AG04449 (cell line): ENCODE measurements around the gene IRS2.
"Not testable (repeated sequence)": the region's sequence is repeated elsewhere in the genome, so short reads cannot be mapped to it uniquely, and the experiment has no call there.

ENCODE experiments used
- CTCF ChIA-PET: fragments of 350-600 bp; formaldehyde crosslinking; extraction: SDS; loops from one replicate; lab custom pipeline; 2021; ENCODE audit warnings: antibody characterized with exemption; lab: Yijun Ruan, JAX
- POLR2A ChIA-PET: fragments of 400-600, 350-600 bp; formaldehyde crosslinking; extraction: SDS; loops from one replicate; lab custom pipeline; 2020; ENCODE audit warnings: antibody characterized with exemption, inconsistent platforms; lab: Yijun Ruan, JAX
- DNase-seq: peaks from one replicate; pipeline ENCODE4 v3.0.0-alpha.2; 2010; ENCODE audit warnings: low read depth, low spot score
- H3K4me3 ChIP-seq: 2 replicates; pipeline ENCODE4 v1.5.1; 2011; ENCODE audit warnings: low read depth, mild to moderate bottlenecking, control low read depth, low read length
- CTCF ChIP-seq: IDR thresholded peaks from one replicate; pipeline ENCODE4 v1.5.1; 2011; ENCODE audit warnings: mild to moderate bottlenecking, moderate library complexity, low read length, control low read depth, inconsistent platforms; ENCODE audit not compliant: insufficient read depth; ENCODE audit errors: missing control alignments

The IRS2 gene

GRCh38 chr13:109738298-109738746 is 48.1 kb downstream of the IRS2 start:
- no peak for TF ChIP-seq CTCF

DNA sequence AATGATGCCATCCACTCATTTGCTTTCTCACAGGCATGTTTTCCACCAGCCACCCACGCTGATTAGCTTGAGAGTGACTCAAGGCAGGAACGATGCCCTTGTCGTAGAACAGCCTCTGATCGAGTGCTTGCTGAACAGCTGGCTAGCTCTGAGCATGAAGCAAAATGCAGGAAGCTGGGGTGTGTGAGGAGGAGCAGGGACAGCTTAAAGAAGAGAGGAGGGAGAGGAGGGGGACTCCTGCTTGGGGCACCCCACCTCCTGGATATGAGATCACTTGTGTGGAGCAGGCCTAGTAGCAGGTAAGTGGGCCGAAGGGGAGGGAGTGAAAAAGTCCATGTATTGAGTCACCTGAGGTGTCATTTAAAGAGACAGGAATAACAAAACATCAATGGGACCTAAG is 48.8 kb downstream of the IRS2 start:
- ChIA-PET POLR2A (no interaction called here), CTCF (no interaction called here)
- DNase-seq = no peak
- no peak overlapping the region for H3K4me3 ChIP-seq
- TF ChIP-seq CTCF = no peak

More at GRCh38 chr13:109738298-109738746, 48.1 kb downstream of the IRS2 start:
- POLR2A ChIA-PET = no interaction called here
- H3K4me3 ChIP-seq = no peak overlapping the region
- CTCF ChIA-PET = no interaction called here
- no peak for DNase-seq

DNA sequence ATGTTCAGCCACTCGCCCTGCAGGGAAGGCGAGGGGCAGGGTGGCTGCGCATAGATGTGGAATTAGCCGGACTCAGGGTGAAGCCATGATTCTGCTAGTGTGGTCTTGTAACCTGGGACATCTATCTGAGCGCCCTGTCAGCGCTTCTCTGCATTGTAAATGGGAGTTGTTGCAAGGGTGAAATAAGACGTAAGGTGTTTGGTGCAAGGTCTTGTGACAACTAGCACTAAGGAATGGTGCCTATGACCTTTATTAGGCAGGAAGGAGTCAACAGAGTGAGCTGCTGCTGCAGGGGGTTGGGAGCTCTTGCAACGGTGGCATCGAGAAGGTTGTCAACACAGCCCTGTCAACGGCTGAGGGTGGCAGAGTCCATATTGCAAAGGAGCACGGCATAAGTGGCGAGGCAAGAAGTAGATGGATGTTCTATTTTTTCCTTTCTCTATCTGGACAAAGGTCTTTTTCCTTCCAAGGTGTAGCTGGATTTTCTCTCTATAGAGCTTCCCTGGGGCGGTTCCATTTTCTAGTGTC is 49.3 kb downstream of the IRS2 start:
- TF ChIP-seq CTCF = no peak
- no peak overlapping the region for H3K4me3 ChIP-seq
- DNase-seq = no peak
- ChIA-PET CTCF (no interaction called here), POLR2A (no interaction called here)

GRCh38 chr13:109735436-109735966 is 50.9 kb downstream of the IRS2 start:
- no peak overlapping the region for H3K4me3 ChIP-seq
- no peak for DNase-seq
- ChIA-PET CTCF (no interaction called here), POLR2A (no interaction called here)
- TF ChIP-seq CTCF = no peak

DNA sequence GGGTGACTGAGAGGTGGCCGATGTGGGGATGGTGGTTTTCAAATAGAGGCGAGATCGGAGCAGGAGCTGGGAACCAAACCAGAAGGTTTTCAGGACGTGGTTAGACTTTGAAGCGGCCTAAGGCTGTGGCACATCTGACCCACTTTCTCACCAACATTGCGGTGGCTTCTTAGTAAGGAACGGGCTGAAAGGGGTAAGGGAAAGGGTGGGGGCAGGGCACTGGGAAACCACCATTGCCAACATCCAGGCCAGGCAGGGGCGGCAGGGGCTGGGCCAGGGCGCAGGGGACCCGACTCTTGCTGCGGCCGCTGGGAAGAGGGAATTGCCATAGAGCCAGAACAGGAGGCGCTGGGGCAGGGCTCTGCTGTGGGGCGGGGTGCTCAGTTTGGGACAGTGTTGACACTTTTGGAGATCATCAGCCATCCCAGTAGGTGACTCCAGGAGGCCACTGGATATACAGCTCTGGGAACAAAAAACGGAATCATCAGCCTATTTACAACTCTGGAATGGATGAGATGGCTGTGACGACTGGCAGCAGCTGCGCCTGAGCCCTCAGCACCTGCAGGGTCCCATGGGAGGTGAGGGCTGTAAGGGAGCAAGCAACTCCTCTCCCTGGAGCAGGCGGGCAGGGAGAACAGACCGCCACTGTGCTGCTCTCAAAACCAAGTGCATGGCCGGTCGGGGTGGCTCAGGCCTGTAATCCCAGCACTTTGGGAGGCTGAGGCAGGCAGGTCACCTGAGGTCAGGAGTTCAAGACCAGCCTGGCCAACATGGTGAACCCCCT is 52.2 kb downstream of the IRS2 start:
- CTCF ChIA-PET = interaction anchor here (0.7 kb wide), 1 partner anchor 9 kb away, joined by 3 read pairs; no protein-coding TSS in a partner anchor
- TF ChIP-seq CTCF = no peak
- no peak overlapping the region for H3K4me3 ChIP-seq
- POLR2A ChIA-PET = no interaction called here
- no peak for DNase-seq

DNA sequence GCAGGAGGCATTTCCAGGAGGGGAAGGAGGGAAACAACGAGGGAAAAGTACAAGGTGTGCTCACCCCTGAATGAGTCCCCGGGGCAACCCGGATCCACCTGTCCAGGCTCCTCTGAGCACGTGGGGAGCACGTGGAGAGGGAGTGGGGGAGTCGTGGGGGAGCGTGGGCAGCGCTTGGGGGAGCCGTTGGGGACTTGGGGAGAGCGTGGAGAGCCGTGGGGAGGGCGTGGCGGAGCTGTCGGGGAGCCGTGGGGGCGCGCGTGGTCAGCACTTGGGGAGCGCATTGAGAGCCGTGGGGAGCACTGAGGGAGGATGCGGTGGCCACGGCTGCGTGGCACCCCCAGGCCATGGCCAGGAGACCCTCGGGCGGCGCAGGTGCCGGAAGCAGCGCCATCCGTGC is 52.8 kb downstream of the IRS2 start:
- ChIA-PET POLR2A (no interaction called here), CTCF (no interaction called here)
- DNase-seq = no peak
- TF ChIP-seq CTCF = no peak
- H3K4me3 ChIP-seq = no peak overlapping the region

DNA sequence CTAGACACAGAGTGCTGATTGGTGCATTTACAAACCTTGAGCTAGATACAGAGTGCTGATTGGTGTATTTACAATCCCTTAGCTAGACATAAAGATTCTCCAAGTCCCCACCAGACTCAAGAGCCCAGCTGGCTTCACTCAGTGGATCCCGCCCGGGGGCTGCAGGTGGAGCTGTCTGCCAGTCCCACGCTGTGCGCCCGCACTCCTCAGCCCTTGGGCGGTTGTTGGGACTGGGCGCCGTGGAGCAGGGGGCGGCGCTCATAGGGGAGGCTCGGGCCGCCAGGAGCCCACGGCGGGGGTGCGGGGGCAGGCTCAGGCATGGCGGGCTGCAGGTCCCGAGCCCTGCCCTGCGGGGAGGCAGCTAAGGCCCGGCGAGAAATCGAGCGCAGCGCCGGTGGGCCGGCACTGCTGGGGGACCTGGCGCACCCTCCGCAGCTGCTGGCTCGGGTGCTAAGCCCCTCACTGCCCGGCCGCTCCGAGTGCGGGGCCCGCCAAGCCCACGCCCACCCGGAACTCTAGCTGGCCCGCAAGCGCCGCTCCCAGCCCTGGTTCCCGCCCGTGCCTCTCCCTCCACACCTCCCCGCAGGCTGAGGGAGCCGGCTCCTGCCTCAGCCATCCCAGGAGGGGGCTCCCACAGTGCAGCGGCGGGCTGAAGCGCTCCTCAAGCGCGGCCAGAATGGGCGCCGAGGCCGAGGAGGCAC is 53.8 kb downstream of the IRS2 start:
- DNase-seq, POLR2A ChIA-PET, H3K4me3 ChIP-seq, CTCF ChIA-PET: not testable (repeated sequence)
